H1 (cell line): Measurements from ENCODE around the gene STEAP3. TPM values are rescaled to one million over a fixed set of nuclear protein-coding genes. Genes with fewer than 3 reads are reported as not detected.

ENCODE experiments used
- CEBPB ChIP-seq: IDR thresholded peaks from 2 replicates; pipeline ENCODE4 v1.6.1; 2012; ENCODE audit warnings: low read depth, low read length
- GABPA ChIP-seq: IDR thresholded peaks from 2 replicates; pipeline ENCODE4 v1.6.1; 2011; ENCODE audit warnings: mild to moderate bottlenecking, low read length, moderate library complexity, borderline replicate concordance; ENCODE audit not compliant: insufficient read depth
- KDM1A ChIP-seq: fragments of 200-600, 300-600 bp; sonication (generic); IDR thresholded peaks from 2 replicates; pipeline ENCODE4 v1.7.1; 2016; ENCODE audit warnings: mild to moderate bottlenecking, low read length, borderline replicate concordance
- RXRA ChIP-seq: IDR thresholded peaks from 2 replicates; pipeline ENCODE4 v1.6.1; 2011; ENCODE audit warnings: low read depth, mild to moderate bottlenecking, low read length, moderate library complexity; ENCODE audit not compliant: insufficient read depth
- polyA plus RNA-seq, 7 experiments: library from polyadenylated mRNA; depleted of rRNA in 3 of 7; stranded (reverse) in 5 of 7; unstranded in 2 of 7; fragments of >200 nt in 5 of 7; fragments of 200-250 nt in 2 of 7; gene quantifications; 1 replicate in 5 of 7; 2 replicates in 1 of 7; 4 replicates in 1 of 7; pipeline versions ENCODE4 v1.2.1 to v1.2.3, GENCODE V29; 2011 to 2013; ENCODE audit warnings: missing spikeins in 2 of 7, mixed read lengths in 2 of 7
- total RNA-seq: library from RNA; stranded (reverse); fragmentation: NEBNext Ultra II Directional; extraction: Animal tissue kit (Norgen Biotek cat#: 25700); gene quantifications from 2 replicates; pipeline ENCODE4 v1.2.1, GENCODE V29; 2021

The STEAP3 gene
- total and polyA plus RNA-seq, 2 of the 8 experiments (the other 6 are each of a cell fraction or from before 2014, with no cell fraction given), result 21.7 to 27.9 TPM

GRCh38 chr2:119216994-119217393 lies 6.6 kb upstream of the STEAP3 start (continued):
- TF ChIP-seq CEBPB, result no peak
- no peak for TF ChIP-seq GABPA
- TF ChIP-seq RXRA, result no peak
- TF ChIP-seq KDM1A, result no peak
